Measurements from ENCODE around the gene MAP3K20. TPM values are rescaled to one million over a fixed set of nuclear protein-coding genes. Genes with fewer than 3 reads are reported as not detected.
A peak's percentile ranks its signal among the peaks of the same experiment; 100 is the strongest.

MAP3K20 gene
- total and polyA plus RNA-seq, 7 donors: 41.8 to 533 (median 366) TPM

- 64 to 76% (median 72%) methylated on average over 4 of the region's 4 CpGs for WGBS, 3 donors
- Histone ChIP-seq H3K27me3 (ENCODE audit: insufficient read depth in 3 of 3, low read length in 2 of 3) (no peaks in the 10 kb centered on the region), H3K36me3 (ENCODE audit: insufficient read depth in 1 of 2, low read depth in 1 of 2) (peaks cover 0 to 25% of the 10 kb centered on the region in 2 donors), H3K27ac (peak overlapping the region; percentile 88), H3K4me1 (peaks cover 72% of the 10 kb centered on the region), H3K9me3 (no peaks in the 10 kb centered on the region), H3K4me3 (no peak overlapping the region)
- intact Hi-C loops (cut with DNase I): no loop called here
- DNase-seq: no peak
- no peak for TF ChIP-seq CTCF (IDR thresholded peaks at IDR 0.05)
- no peak for ATAC-seq
Measured at GRCh38 chr2:173087793-173088496, 12.3 kb downstream of the MAP3K20 start.

GRCh38 chr2:173090276-173090877, 14.7 kb downstream of the MAP3K20 start:
- WGBS, 3 donors: 20 to 21% (median 20%) methylated on average over 11 of the region's 11 CpGs
- Histone ChIP-seq H3K9me3 (no peaks in the 10 kb centered on the region), H3K27me3 (ENCODE audit: insufficient read depth in 3 of 3, low read length in 2 of 3) (no peaks in the 10 kb centered on the region), H3K4me1 (peaks cover 57% of the 10 kb centered on the region), H3K4me3 (peak overlapping the region; percentile 62), H3K27ac (peak overlapping the region; percentile 88), H3K36me3 (ENCODE audit: insufficient read depth in 1 of 2, low read depth in 1 of 2) (peaks cover 0 to 32% of the 10 kb centered on the region in 2 donors)
- no peak for TF ChIP-seq CTCF (IDR thresholded peaks at IDR 0.05)
- intact Hi-C loops (cut with DNase I): loop anchor here (2.0 to 5.0 kb wide), 4 partner anchors 60 to 122 kb away; no protein-coding TSS in a partner anchor
- DNase-seq (peak; percentile 27 to 51), ATAC-seq (peak; percentile 67 to 81 (median 80))

- peaks cover 0 to 40% of the 10 kb centered on the region in 2 donors for H3K36me3 ChIP-seq (ENCODE audit: insufficient read depth in 1 of 2, low read depth in 1 of 2)
- peak; percentile 78 to 87 (median 86) for ATAC-seq
- peak; percentile 57 for TF ChIP-seq CTCF (IDR thresholded peaks at IDR 0.05)
- no peaks in the 10 kb centered on the region for H3K27me3 ChIP-seq (ENCODE audit: insufficient read depth in 3 of 3, low read length in 2 of 3)
- no peaks in the 10 kb centered on the region for H3K9me3 ChIP-seq
- WGBS, 3 donors: 18 to 27% (median 20%) methylated on average over 10 of the region's 10 CpGs
- intact Hi-C loops (cut with DNase I): loop anchor here (2.0 to 5.0 kb wide), 4 partner anchors 60 to 121 kb away; no protein-coding TSS in a partner anchor
- DNase-seq: peak; percentile 41 to 71
- peak overlapping the region; percentile 88 for H3K27ac ChIP-seq
- H3K4me1 ChIP-seq: peaks cover 57% of the 10 kb centered on the region
- H3K4me3 ChIP-seq: peak overlapping the region; percentile 62
Measured at GRCh38 chr2:173090973-173091660, 15.5 kb downstream of the MAP3K20 start.

GRCh38 chr2:173091910-173092309, 16.3 kb downstream of the MAP3K20 start:
- H3K27me3 ChIP-seq (ENCODE audit: insufficient read depth in 3 of 3, low read length in 2 of 3): no peaks in the 10 kb centered on the region
- ATAC-seq (no peak), DNase-seq (no peak)
- 41 to 58% (median 42%) methylated on average over 4 of the region's 4 CpGs for WGBS, 3 donors
- peaks cover 55% of the 10 kb centered on the region for H3K4me1 ChIP-seq
- intact Hi-C loops (cut with DNase I): loop anchor here (2.0 to 5.0 kb wide), 4 partner anchors 60 to 120 kb away; no protein-coding TSS in a partner anchor
- peaks cover 0 to 48% of the 10 kb centered on the region in 2 donors for H3K36me3 ChIP-seq (ENCODE audit: insufficient read depth in 1 of 2, low read depth in 1 of 2)
- peak overlapping the region; percentile 88 for H3K27ac ChIP-seq
- no peaks in the 10 kb centered on the region for H3K9me3 ChIP-seq
- H3K4me3 ChIP-seq: peak overlapping the region; percentile 62
- no peak for TF ChIP-seq CTCF (IDR thresholded peaks at IDR 0.05)
